Smooth muscle cell (in vitro differentiated cells): Measurements from ENCODE around the gene PPP3R1. TPM values are rescaled to one million over a fixed set of nuclear protein-coding genes. Genes with fewer than 3 reads are reported as not detected.

Source experiments
- DNase-seq: peaks from one replicate; lab custom pipeline; 2025; ENCODE audit not compliant: unreplicated experiment; lab: John Stamatoyannopoulos, UW
- H2AFZ ChIP-seq: fragments of 200-600 bp; sonication (generic); 2 replicates; pipeline ENCODE4 v1.6.0; 2016; ENCODE audit warnings: antibody characterized with exemption, low read depth, mild to moderate bottlenecking
- H3F3A ChIP-seq: fragments of 200-600 bp; sonication (generic); 2 replicates; pipeline ENCODE4 v1.6.0; 2017; ENCODE audit warnings: antibody characterized with exemption, low read depth
- H3K27ac ChIP-seq: fragments of 200-600 bp; sonication (generic); 2 replicates; pipeline ENCODE4 v1.5.1; 2016; ENCODE audit warnings: low read depth, mild to moderate bottlenecking
- H3K27me3 ChIP-seq: fragments of 200-600 bp; sonication (generic); 2 replicates; pipeline ENCODE4 v1.6.1; 2016; ENCODE audit warnings: low read depth, mild to moderate bottlenecking
- H3K36me3 ChIP-seq: fragments of 200-600 bp; sonication (generic); 2 replicates; pipeline ENCODE4 v1.5.1; 2016; ENCODE audit warnings: low read depth
- H3K4me1 ChIP-seq: fragments of 200-600 bp; sonication (generic); 2 replicates; pipeline ENCODE4 v1.5.1; 2016; ENCODE audit warnings: low read depth
- H3K4me2 ChIP-seq: fragments of 200-600 bp; sonication (generic); 2 replicates; pipeline ENCODE4 v1.6.0; 2016; ENCODE audit warnings: mild to moderate bottlenecking
- H3K4me3 ChIP-seq: fragments of 200-600 bp; sonication (generic); 2 replicates; pipeline ENCODE4 v1.5.1; 2016; ENCODE audit warnings: mild to moderate bottlenecking
- H3K79me2 ChIP-seq: fragments of 200-600 bp; sonication (generic); 2 replicates; pipeline ENCODE4 v1.6.0; 2016; ENCODE audit warnings: low read depth, mild to moderate bottlenecking
- H3K9ac ChIP-seq: fragments of 200-600 bp; sonication (generic); 2 replicates; pipeline ENCODE4 v1.6.0; 2016; ENCODE audit warnings: low read depth
- H3K9me3 ChIP-seq: fragments of 200-600 bp; sonication (generic); replicated peaks from 2 replicates; pipeline ENCODE4 v1.5.1; 2016; ENCODE audit warnings: low read depth
- H4K20me1 ChIP-seq: fragments of 200-600 bp; sonication (generic); 2 replicates; pipeline ENCODE4 v1.6.0; 2016; ENCODE audit warnings: low read depth
- CTCF ChIP-seq: fragments of 200-600 bp; sonication (generic); IDR thresholded peaks from 2 replicates; pipeline ENCODE4 v1.5.1; 2017; ENCODE audit warnings: borderline replicate concordance, mild to moderate bottlenecking, antibody characterized with exemption; ENCODE audit not compliant: insufficient read depth, poor library complexity, severe bottlenecking
- WGBS: methylation state at CpG from one replicate; pipeline ENCODE4 v1.1.7; 2016; ENCODE audit warnings: low lambda C conversion rate; 5-methylcytosine and 5-hydroxymethylcytosine counted together
- polyA plus RNA-seq: library from polyadenylated mRNA; unstranded; fragments of >200 nt; fragmentation: Nextera tagmentation; extraction: Ambion mirVana; gene quantifications from 2 replicates; pipeline ENCODE4 v1.2.1, GENCODE V29; 2016
- total RNA-seq: library from RNA; depleted of rRNA; stranded (reverse); fragments of >200 nt; gene quantifications from 2 replicates; pipeline ENCODE4 v1.2.3, GENCODE V29; 2014

PPP3R1 gene
- total and polyA plus RNA-seq, 2 experiments from 2014 or later = 4.7 to 33.5 TPM

GRCh38 chr2:68157402-68158133 is 94.8 kb downstream of the PPP3R1 start, which contains the start of gene PNO1:
TSS of gene PNO1 (plus strand) at chr2:68157888. CDS start at chr2:68157935, 47 bp downstream.
- Histone ChIP-seq H3K36me3 (peaks cover 20% of the 10 kb centered on the region), H4K20me1 (no peaks in the 10 kb centered on the region), H3K4me3 (peak within 1 kb of the TSS; percentile 79), H3K9me3 (no peaks in the 10 kb centered on the region), H3K79me2 (peaks cover 51% of the 10 kb centered on the region), H3K27me3 (no peaks in the 10 kb centered on the region), H3K27ac (peak within 1 kb of the TSS; percentile 96), H3K4me1 (peaks cover 14% of the 10 kb centered on the region), H3F3A (no peaks in the 10 kb centered on the region), H3K4me2 (peak within 1 kb of the TSS; percentile 96), H2AFZ (peak within 1 kb of the TSS; percentile 94), H3K9ac (peak within 1 kb of the TSS; percentile 97)
- DNase-seq = peak; percentile 82
- TF ChIP-seq CTCF = no peak
- 1% methylated on average over 44 of the region's 44 CpGs for WGBS

GRCh38 chr2:68157002-68157401 is 95.3 kb downstream of the PPP3R1 start:
- DNase-seq = no peak
- H3K79me2 ChIP-seq = peaks cover 51% of the 10 kb centered on the region
- under 1% methylated on average over 28 of the region's 28 CpGs for WGBS

GRCh38 chr2:68156419-68156818 is 95.9 kb downstream of the PPP3R1 start:
- no peak for DNase-seq
- H3K4me2 ChIP-seq = peak overlapping the region; percentile 96
- peak overlapping the region; percentile 97 for H3K9ac ChIP-seq
- H4K20me1 ChIP-seq = no peaks in the 10 kb centered on the region
- peak overlapping the region; percentile 94 for H2AFZ ChIP-seq
- peaks cover 51% of the 10 kb centered on the region for H3K79me2 ChIP-seq
- peaks cover 14% of the 10 kb centered on the region for H3K4me1 ChIP-seq
- peak overlapping the region; percentile 79 for H3K4me3 ChIP-seq
- WGBS = 38% methylated on average over 3 of the region's 3 CpGs
- H3K36me3 ChIP-seq = peaks cover 8% of the 10 kb centered on the region
- peak overlapping the region; percentile 96 for H3K27ac ChIP-seq
- no peak for TF ChIP-seq CTCF
- no peaks in the 10 kb centered on the region for H3K27me3 ChIP-seq
- H3F3A ChIP-seq = no peaks in the 10 kb centered on the region
- H3K9me3 ChIP-seq = no peaks in the 10 kb centered on the region

More at GRCh38 chr2:68157002-68157401, 95.3 kb downstream of the PPP3R1 start:
- peaks cover 14% of the 10 kb centered on the region for H3K4me1 ChIP-seq
- H3K27ac ChIP-seq = peak overlapping the region; percentile 96
- no peak for TF ChIP-seq CTCF
- no peaks in the 10 kb centered on the region for H3F3A ChIP-seq
- H3K36me3 ChIP-seq = peaks cover 14% of the 10 kb centered on the region
- H4K20me1 ChIP-seq = no peaks in the 10 kb centered on the region
- H3K9me3 ChIP-seq = no peaks in the 10 kb centered on the region
- no peaks in the 10 kb centered on the region for H3K27me3 ChIP-seq
- peak overlapping the region; percentile 96 for H3K4me2 ChIP-seq
- H3K9ac ChIP-seq = peak overlapping the region; percentile 97
- H3K4me3 ChIP-seq = peak overlapping the region; percentile 79
- H2AFZ ChIP-seq = peak overlapping the region; percentile 94

DNA sequence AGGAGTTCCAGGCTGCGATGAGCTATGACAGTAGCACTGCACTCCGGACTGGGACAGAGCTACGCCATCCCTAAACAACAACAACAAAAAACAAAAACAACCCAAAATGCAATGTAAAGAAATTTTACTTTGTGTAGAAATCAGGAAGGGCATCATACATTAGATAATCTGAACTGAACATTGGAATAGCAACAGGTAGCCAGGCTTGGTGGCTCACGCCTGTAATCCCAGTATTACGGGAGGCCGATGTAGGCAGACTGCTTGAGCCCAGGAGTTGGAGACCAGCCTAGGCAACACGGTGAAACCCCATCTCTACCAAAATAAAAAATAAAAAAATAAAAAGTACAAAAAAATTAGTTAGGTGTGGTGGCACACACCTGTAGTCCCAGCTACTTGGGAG is 96.7 kb downstream of the PPP3R1 start:
- H3K79me2 ChIP-seq = peaks cover 49% of the 10 kb centered on the region
- WGBS = 95% methylated on average over 7 of the region's 7 CpGs
- no peak overlapping the region for H3K27ac ChIP-seq
- no peak overlapping the region for H2AFZ ChIP-seq
- H3K9ac ChIP-seq = no peak overlapping the region
- no peak overlapping the region for H3K4me3 ChIP-seq
- no peak for TF ChIP-seq CTCF
- peaks cover 14% of the 10 kb centered on the region for H3K4me1 ChIP-seq
- DNase-seq = no peak
- no peaks in the 10 kb centered on the region for H3K27me3 ChIP-seq
- H3K36me3 ChIP-seq = peaks cover under 1% of the 10 kb centered on the region
- H3K9me3 ChIP-seq = no peaks in the 10 kb centered on the region
- no peaks in the 10 kb centered on the region for H4K20me1 ChIP-seq
- H3F3A ChIP-seq = no peaks in the 10 kb centered on the region
- H3K4me2 ChIP-seq = no peak overlapping the region
